GM19468 (cell line): Measurements from ENCODE around the gene PRR33.

Experiments
- ATAC-seq: cut with Tn5 transposase; IDR thresholded peaks from one replicate; pipeline ENCODE4 v1.9.1; 2021; ENCODE audit warnings: mild to moderate bottlenecking, moderate library complexity, moderate number of reproducible peaks; ENCODE audit not compliant: unreplicated experiment; ENCODE audit errors: extremely low read depth

The PRR33 gene

GRCh38 chr11:1840780-1841480 lies 50.8 kb downstream of the PRR33 start:
- no peak for ATAC-seq

GRCh38 chr11:1839924-1840779 lies 51.5 kb downstream of the PRR33 start:
- no peak for ATAC-seq

- no peak for ATAC-seq
Measured at GRCh38 chr11:1839204-1839923, 52.3 kb downstream of the PRR33 start.

GRCh38 chr11:1838426-1839144 lies 53.1 kb downstream of the PRR33 start, which contains the start of gene TNNI2:
Gene TNNI2 (plus strand): TSS chr11:1838981. CDS start chr11:1839697, 716 bp downstream.
- ATAC-seq = no peak
